MM.1S (cell line): Measurements from ENCODE around the gene SCMH1.

ENCODE experiments used
- DNase-seq: peaks from one replicate; pipeline ENCODE4 v3.0.0-alpha.2; 2015
- H2AFZ ChIP-seq: fragments of 300-600 bp; sonication (generic); 2 replicates; pipeline ENCODE4 v1.6.0; 2016; ENCODE audit warnings: antibody characterized with exemption, low read length
- H3F3A ChIP-seq: fragments of 300-600 bp; sonication (generic); 2 replicates; pipeline ENCODE4 v1.6.1; 2016; ENCODE audit warnings: mild to moderate bottlenecking, antibody characterized with exemption, low read length, moderate library complexity, mixed read lengths; ENCODE audit not compliant: insufficient read depth
- H3K27ac ChIP-seq: fragments of 300-600 bp; sonication (generic); 2 replicates; pipeline ENCODE4 v1.5.1; 2016; ENCODE audit warnings: mild to moderate bottlenecking, low read length
- H3K27me3 ChIP-seq: fragments of 300-600 bp; sonication (generic); replicated peaks from 2 replicates; pipeline ENCODE4 v1.6.0; 2016; ENCODE audit warnings: low read length; ENCODE audit not compliant: insufficient read depth
- H3K36me3 ChIP-seq: fragments of 300-600 bp; sonication (generic); replicated peaks from 2 replicates; pipeline ENCODE4 v1.6.1; 2016; ENCODE audit warnings: mild to moderate bottlenecking, low read length, mixed read lengths; ENCODE audit not compliant: insufficient read depth
- H3K4me1 ChIP-seq: fragments of 300-600 bp; sonication (generic); 2 replicates; pipeline ENCODE4 v1.6.1; 2016; ENCODE audit warnings: low read length, mixed read lengths
- H3K4me2 ChIP-seq: fragments of 300-600 bp; sonication (generic); 2 replicates; pipeline ENCODE4 v1.6.0; 2016; ENCODE audit warnings: low read depth, low read length
- H3K4me3 ChIP-seq: fragments of 300-600 bp; sonication (generic); 2 replicates; pipeline ENCODE4 v1.5.1; 2016; ENCODE audit warnings: low read length, mixed read lengths
- H3K79me2 ChIP-seq: fragments of 300-600 bp; sonication (generic); 2 replicates; pipeline ENCODE4 v1.6.1; 2016; ENCODE audit warnings: mixed run types, low read length, mixed read lengths
- H3K9ac ChIP-seq: fragments of 300-600 bp; sonication (generic); 2 replicates; pipeline ENCODE4 v1.6.1; 2016; ENCODE audit warnings: low read length, mixed read lengths
- H3K9me2 ChIP-seq: fragments of 300-600 bp; sonication (generic); replicated peaks from 2 replicates; pipeline ENCODE4 v1.6.1; 2016; ENCODE audit warnings: mild to moderate bottlenecking, low read length, mixed read lengths; ENCODE audit not compliant: insufficient read depth
- H3K9me3 ChIP-seq: fragments of 300-600 bp; sonication (generic); replicated peaks from 2 replicates; pipeline ENCODE4 v1.6.1; 2016; ENCODE audit warnings: mild to moderate bottlenecking, low read length, mixed read lengths; ENCODE audit not compliant: insufficient read depth
- H4K20me1 ChIP-seq: fragments of 300-600 bp; sonication (generic); 2 replicates; pipeline ENCODE4 v1.6.1; 2016; ENCODE audit warnings: mild to moderate bottlenecking, low read length, moderate library complexity, mixed read lengths; ENCODE audit not compliant: insufficient read depth
- CTCF ChIP-seq: fragments of 300-600 bp; sonication (generic); IDR thresholded peaks from 2 replicates; pipeline ENCODE4 v1.5.1; 2016; ENCODE audit warnings: antibody characterized with exemption, low read length, mixed read lengths
- EZH2 ChIP-seq: fragments of 300-600 bp; sonication (generic); optimal IDR thresholded peaks from 2 replicates; pipeline ENCODE3; 2017; ENCODE audit warnings: low read depth, mild to moderate bottlenecking, antibody characterized with exemption, low read length, mixed read lengths
- EZH2phosphoT487 ChIP-seq: fragments of 300-600 bp; sonication (generic); IDR thresholded peaks from 2 replicates; pipeline ENCODE4 v1.6.1; 2018; ENCODE audit warnings: antibody characterized with exemption, low read length

The SCMH1 gene

DNA sequence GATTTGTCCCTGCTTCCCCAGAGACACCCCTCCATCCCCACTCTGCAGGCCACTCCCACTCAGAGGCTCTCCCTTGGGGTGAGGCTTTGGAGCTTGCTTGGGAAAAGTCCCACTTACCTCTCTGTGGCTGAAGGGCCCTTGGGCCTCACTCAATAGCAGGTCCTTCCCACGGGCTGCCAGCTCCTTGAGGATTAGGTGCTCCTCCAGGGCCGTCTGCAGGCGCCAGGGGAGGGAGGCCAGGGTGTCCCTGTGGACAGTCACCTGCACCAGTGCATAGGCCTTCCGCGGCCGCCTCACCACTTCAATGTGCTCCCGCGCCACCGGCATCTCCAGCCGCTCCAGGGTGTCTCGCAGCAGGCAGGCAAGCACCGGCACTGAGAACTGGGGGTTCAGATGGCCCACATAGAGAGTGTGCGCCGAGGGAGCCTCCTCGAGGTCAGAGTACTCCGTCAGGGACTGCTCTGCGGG lies 222.0 kb downstream of the SCMH1 start:
- H3K79me2 ChIP-seq = no peaks in the 10 kb centered on the region; the same call in 1 of the 2 replicates
- H3K9ac ChIP-seq = no peak overlapping the region
- H3K4me2 ChIP-seq = no peak overlapping the region
- no peaks in the 10 kb centered on the region for H4K20me1 ChIP-seq
- no peak for DNase-seq
- no peak overlapping the region for H3K27ac ChIP-seq
- no peaks in the 10 kb centered on the region for H3K4me1 ChIP-seq
- H2AFZ ChIP-seq = no peak overlapping the region
- H3K4me3 ChIP-seq = no peak overlapping the region
- H3K9me3 ChIP-seq = no peaks in the 10 kb centered on the region
- no peaks in the 10 kb centered on the region for H3K27me3 ChIP-seq
- no peaks in the 10 kb centered on the region for H3K36me3 ChIP-seq
- no peaks in the 10 kb centered on the region; the same call in 1 of the 2 replicates for H3F3A ChIP-seq
- no peaks in the 10 kb centered on the region for H3K9me2 ChIP-seq
- TF ChIP-seq EZH2 (no peak), EZH2phosphoT487 (no peak), CTCF (no peak)

DNA sequence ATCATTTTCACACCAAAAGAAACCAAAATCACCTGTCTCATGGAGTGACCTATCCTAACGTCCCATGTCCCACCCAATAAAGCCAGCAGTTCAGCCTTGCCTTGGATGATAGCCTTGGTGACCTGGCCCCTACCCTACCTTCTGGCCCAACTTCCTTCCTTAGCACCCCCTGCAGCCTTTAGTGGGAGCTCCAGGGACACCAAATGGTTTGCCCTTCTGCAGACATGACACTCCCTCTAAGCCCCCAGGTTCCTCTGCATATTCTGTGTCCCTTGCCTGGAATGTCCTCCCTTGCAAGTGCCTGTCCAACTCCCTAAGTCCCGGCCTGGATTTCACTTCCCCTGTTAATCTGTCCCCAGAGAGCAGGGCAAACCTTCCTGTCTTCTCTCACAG lies 222.8 kb downstream of the SCMH1 start:
- H3K9me2 ChIP-seq = no peaks in the 10 kb centered on the region
- no peaks in the 10 kb centered on the region for H4K20me1 ChIP-seq
- H3F3A ChIP-seq = no peaks in the 10 kb centered on the region
- TF ChIP-seq EZH2 = no peak
- TF ChIP-seq EZH2phosphoT487 = no peak
- TF ChIP-seq CTCF = no peak
- H3K4me3 ChIP-seq = no peak overlapping the region
- DNase-seq = no peak
- H3K4me2 ChIP-seq = no peak overlapping the region
- no peak overlapping the region for H2AFZ ChIP-seq
- no peaks in the 10 kb centered on the region for H3K9me3 ChIP-seq
- H3K4me1 ChIP-seq = no peaks in the 10 kb centered on the region
- no peaks in the 10 kb centered on the region; the same call in 1 of the 2 replicates for H3K79me2 ChIP-seq
- H3K27ac ChIP-seq = no peak overlapping the region
- H3K36me3 ChIP-seq = no peaks in the 10 kb centered on the region; the same call in 1 of the 2 replicates
- no peak overlapping the region for H3K9ac ChIP-seq
- no peaks in the 10 kb centered on the region for H3K27me3 ChIP-seq

DNA sequence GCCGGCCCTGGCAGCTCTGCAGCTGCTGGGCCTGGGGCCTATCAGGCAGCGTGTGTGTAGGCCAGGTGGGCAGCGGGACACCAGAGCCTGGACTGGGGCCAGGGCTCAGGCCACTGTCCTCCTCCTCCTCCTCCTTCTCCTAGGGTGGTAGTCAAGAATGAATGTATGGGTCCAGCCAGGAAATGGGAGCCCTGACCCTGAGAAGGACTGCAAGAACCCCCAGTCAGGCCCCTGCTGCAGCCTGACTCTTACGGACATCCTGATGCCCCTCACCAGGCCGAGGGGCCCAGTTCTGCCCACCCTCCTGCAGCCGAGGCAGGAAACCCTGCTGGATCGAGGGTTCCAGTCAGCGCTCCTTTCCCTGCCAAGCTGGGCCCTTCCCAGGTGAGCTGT lies 224.1 kb downstream of the SCMH1 start:
- Histone ChIP-seq H3K4me3 (no peak overlapping the region), H3K9me3 (no peaks in the 10 kb centered on the region), H3K9me2 (no peaks in the 10 kb centered on the region), H3F3A (no peaks in the 10 kb centered on the region), H3K9ac (no peak overlapping the region), H3K79me2 (no peaks in the 10 kb centered on the region; the same call in 1 of the 2 replicates), H3K4me1 (no peaks in the 10 kb centered on the region), H4K20me1 (no peaks in the 10 kb centered on the region), H3K27ac (no peak overlapping the region), H3K36me3 (no peaks in the 10 kb centered on the region; the same call in 1 of the 2 replicates), H3K4me2 (no peak overlapping the region), H3K27me3 (no peaks in the 10 kb centered on the region), H2AFZ (no peak overlapping the region)
- no peak for DNase-seq
- TF ChIP-seq EZH2 (no peak), EZH2phosphoT487 (no peak), CTCF (no peak)
